T-cell (primary cell): ENCODE data around the gene YPEL3. TPM values are rescaled to one million over a fixed set of nuclear protein-coding genes. Genes with fewer than 3 reads are reported as not detected.

Experiments
- total RNA-seq, 35 experiments: library from RNA in 6 of 35; stranded (reverse) in 6 of 35; fragments of 120-200 nt in 1 of 35; gene quantifications; one replicate each; pipeline versions ENCODE4 v1.2.1 to v1.2.4 and lab custom pipeline; 2013 to 2026

YPEL3 gene
- total RNA-seq, 5 donors from 2014 or later (not counting 1 experiment from before 2014, with no cell fraction given) = 105 to 277 (median 226) TPM

Other genes with a start within 250 kb of the YPEL3 start
- gene CDIPT, start 233.0 kb downstream of the YPEL3 start, total RNA-seq = 10 to 100 TPM; 37.1 to 87.0 (median 79.7) TPM
- under 1 TPM in 3 of 5 donors, not detected in 2; 0.16 to 0.82 (median 0.47) TPM for gene SEZ6L2, start 196.7 kb downstream of the YPEL3 start, total RNA-seq
- not detected for gene ASPHD1, start 195.7 kb downstream of the YPEL3 start, total RNA-seq
- 10 to 100 TPM; 48.4 to 87.3 (median 79.1) TPM for gene KCTD13, start 170.0 kb downstream of the YPEL3 start, total RNA-seq
- 10 to 100 TPM; 66.7 to 93.9 (median 80.4) TPM for gene TMEM219, start 134.1 kb downstream of the YPEL3 start, total RNA-seq
- gene TAOK2, start 122.3 kb downstream of the YPEL3 start, total RNA-seq = 10 to 100 TPM; 26.1 to 58.3 (median 55.9) TPM
- gene HIRIP3, start 100.6 kb downstream of the YPEL3 start, total RNA-seq = 10 to 100 TPM; 15.0 to 22.8 (median 20.3) TPM
- 100 to 1,000 TPM in 3 of 5 donors, 10 to 100 TPM in 2; 84.8 to 152 (median 128) TPM for gene INO80E, start 100.0 kb downstream of the YPEL3 start, total RNA-seq
- gene DOC2A, start 85.2 kb downstream of the YPEL3 start, total RNA-seq = under 1 TPM in 4 of 5 donors, not detected in 1; 0.15 to 0.38 (median 0.26) TPM
- gene C16orf92, start 73.0 kb downstream of the YPEL3 start, total RNA-seq = not detected
- gene TLCD3B, start 64.9 kb downstream of the YPEL3 start, total RNA-seq = under 1 TPM in 3 of 5 donors, not detected in 2; 0.25 to 0.32 (median 0.25) TPM
- gene ALDOA, start 30.5 kb downstream of the YPEL3 start, total RNA-seq = 100 to 1,000 TPM; 367 to 715 (median 567) TPM
- gene PPP4C, start 20.2 kb downstream of the YPEL3 start, total RNA-seq = 100 to 1,000 TPM in 2 of 5 donors, 10 to 100 TPM in 3; 71.2 to 110 (median 97.9) TPM
- 1 to 10 TPM; 1.4 to 2.0 (median 1.5) TPM for gene TBX6, start 4.3 kb downstream of the YPEL3 start, total RNA-seq
- gene GDPD3, start 17.3 kb upstream of the YPEL3 start, total RNA-seq = 10 to 100 TPM; 11.1 to 27.2 (median 22.1) TPM
- 10 to 100 TPM; 55.5 to 76.0 (median 63.2) TPM for gene MAPK3, start 27.0 kb upstream of the YPEL3 start, total RNA-seq
- 1,000 to 10,000 TPM in 2 of 5 donors, 100 to 1,000 TPM in 3; 708 to 1,286 (median 987) TPM for gene CORO1A, start 87.4 kb upstream of the YPEL3 start, total RNA-seq
- gene BOLA2B, start 97.5 kb upstream of the YPEL3 start, total RNA-seq = 100 to 1,000 TPM in 3 of 5 donors, 10 to 100 TPM in 2; 47.0 to 115 (median 100) TPM
- 100 to 1,000 TPM in 2 of 5 donors, 10 to 100 TPM in 3; 31.6 to 114 (median 86.4) TPM for gene SLX1A, start 97.7 kb upstream of the YPEL3 start, total RNA-seq
- 10 to 100 TPM; 25.8 to 42.6 (median 30.8) TPM for gene SULT1A3, start 103.0 kb upstream of the YPEL3 start, total RNA-seq
- 10 to 100 TPM; 15.7 to 43.6 (median 29.2) TPM for gene NPIPB13, start 152.3 kb upstream of the YPEL3 start, total RNA-seq